Cardiac fibroblast (primary cell): Measurements from ENCODE around the gene PARVB.

Experiments
- DNase-seq, 2 donors: peaks; one replicate each; pipeline versions ENCODE4 v3.0.0 to v3.0.0-alpha.2; 2010; ENCODE audit warnings: low read depth in 2 of 2
- H3K4me3 ChIP-seq, 2 donors: replicated peaks in 1 of 2; 1 replicate in 1 of 2; 2 replicates in 1 of 2; pipeline ENCODE4 v1.5.1; 2011; ENCODE audit warnings: low read depth in 2 of 2, low read length in 2 of 2, mild to moderate bottlenecking in 2 of 2, moderate library complexity in 1 of 2
- TF ChIP-seq, protein P1 (sequence below): IDR thresholded peaks from one replicate; pipeline ENCODE4 v1.5.1; 2011; ENCODE audit warnings: low read depth, mild to moderate bottlenecking, low read length, inconsistent platforms

PARVB gene

DNA sequence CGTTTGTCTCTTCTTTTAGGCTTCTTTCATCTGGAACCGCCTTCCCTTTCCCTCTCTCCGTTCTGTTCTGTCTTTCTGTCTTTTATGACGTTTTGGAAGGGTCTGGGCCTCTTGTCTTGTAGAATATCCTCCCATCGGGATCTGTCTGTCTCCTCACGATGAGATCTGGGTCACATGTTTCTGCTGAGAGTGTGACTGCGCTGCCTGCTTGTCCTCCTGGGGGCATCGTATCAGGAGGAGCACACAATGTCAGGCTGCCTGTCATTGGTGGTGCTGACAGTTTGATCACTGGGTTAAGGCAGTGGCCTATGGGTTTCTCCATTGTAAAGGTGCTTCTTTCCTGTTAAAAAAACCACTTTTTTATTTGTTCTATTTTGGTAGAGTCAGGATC lies 96.2 kb downstream of the PARVB start:
- TF ChIP-seq, protein P1, sequence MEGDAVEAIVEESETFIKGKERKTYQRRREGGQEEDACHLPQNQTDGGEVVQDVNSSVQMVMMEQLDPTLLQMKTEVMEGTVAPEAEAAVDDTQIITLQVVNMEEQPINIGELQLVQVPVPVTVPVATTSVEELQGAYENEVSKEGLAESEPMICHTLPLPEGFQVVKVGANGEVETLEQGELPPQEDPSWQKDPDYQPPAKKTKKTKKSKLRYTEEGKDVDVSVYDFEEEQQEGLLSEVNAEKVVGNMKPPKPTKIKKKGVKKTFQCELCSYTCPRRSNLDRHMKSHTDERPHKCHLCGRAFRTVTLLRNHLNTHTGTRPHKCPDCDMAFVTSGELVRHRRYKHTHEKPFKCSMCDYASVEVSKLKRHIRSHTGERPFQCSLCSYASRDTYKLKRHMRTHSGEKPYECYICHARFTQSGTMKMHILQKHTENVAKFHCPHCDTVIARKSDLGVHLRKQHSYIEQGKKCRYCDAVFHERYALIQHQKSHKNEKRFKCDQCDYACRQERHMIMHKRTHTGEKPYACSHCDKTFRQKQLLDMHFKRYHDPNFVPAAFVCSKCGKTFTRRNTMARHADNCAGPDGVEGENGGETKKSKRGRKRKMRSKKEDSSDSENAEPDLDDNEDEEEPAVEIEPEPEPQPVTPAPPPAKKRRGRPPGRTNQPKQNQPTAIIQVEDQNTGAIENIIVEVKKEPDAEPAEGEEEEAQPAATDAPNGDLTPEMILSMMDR, result no peak
- DNase-seq, result no peak
- no peak overlapping the region for H3K4me3 ChIP-seq

- H3K4me3 ChIP-seq, result no peak overlapping the region
- DNase-seq, result no peak
- TF ChIP-seq, protein P1, result no peak
These were observed 101.3 kb downstream of the PARVB start for GRCh38 chr22:44125421-44125820.

GRCh38 chr22:44126807-44127206 lies 102.7 kb downstream of the PARVB start:
- no peak overlapping the region for H3K4me3 ChIP-seq
- TF ChIP-seq, protein P1, result no peak
- DNase-seq, result no peak

DNA sequence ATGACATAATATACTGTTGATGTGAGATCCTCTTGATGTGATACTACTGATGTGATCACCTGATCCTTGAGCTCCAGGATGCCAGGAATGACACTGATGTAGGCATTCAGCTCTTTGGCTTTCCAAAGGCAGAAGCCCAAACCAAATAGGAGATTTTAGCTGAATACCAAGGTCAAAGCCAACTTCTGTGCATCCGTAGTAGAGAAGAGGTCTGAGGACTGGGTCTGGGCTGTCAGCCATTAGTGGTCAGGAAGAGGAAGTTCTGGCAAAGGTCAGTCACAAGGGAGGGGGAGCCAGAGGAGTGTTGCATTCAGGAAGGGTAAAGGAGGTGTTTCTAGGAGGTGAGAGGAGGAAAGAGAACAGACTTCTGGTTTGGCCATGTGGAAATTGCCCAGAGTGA lies 103.3 kb downstream of the PARVB start:
- TF ChIP-seq, protein P1, result no peak
- peak; percentile 16 to 82 for DNase-seq

DNA sequence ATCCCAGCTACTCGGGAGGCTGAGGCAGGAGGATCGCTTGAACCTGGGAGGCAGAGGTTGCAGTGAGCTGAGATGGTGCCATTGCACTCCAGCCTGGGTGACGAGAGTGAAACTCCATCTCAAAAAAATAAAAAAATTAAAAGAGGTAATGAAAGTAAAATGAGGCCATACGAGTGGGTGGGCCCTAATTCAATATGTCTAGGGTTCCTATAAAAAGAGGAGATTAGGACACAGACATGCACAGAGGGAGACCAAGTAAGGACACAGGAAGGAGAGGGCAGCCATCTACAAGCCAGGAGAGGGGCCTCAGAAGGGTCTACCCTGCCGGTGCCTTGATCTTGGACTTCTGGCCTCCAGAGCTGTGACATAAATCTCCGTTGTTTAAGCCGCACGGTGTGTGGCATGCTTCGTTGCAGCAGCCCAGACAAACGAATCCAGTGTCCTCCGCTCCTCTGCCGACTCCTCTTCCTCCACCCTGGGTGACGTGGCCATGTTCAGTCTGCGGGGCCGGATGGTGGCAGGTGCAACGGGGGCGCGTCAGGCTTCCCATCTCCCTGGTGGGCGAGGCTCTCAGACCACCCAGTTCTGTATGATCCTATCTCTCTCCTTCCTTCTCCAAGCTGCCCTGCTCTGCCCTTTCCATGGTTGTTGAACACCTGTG lies 105.0 kb downstream of the PARVB start:
- TF ChIP-seq, protein P1, result no peak
- no peak for DNase-seq
- no peak overlapping the region for H3K4me3 ChIP-seq

More for the DNA sequence above, 103.3 kb downstream of the PARVB start:
- no peak overlapping the region for H3K4me3 ChIP-seq

- TF ChIP-seq, protein P1, result no peak
- DNase-seq, result peak; percentile 15 to 16
- no peak overlapping the region for H3K4me3 ChIP-seq
These were observed 105.5 kb downstream of the PARVB start for GRCh38 chr22:44129619-44129976.
